Measurements from ENCODE around the gene TRIM28. TPM values are rescaled to one million over a fixed set of nuclear protein-coding genes. Genes with fewer than 3 reads are reported as not detected.

Gene TRIM28
- total RNA-seq (2021; ENCODE audit: unreplicated experiment) (908 TPM), Bru-seq, nascent RNA (percentile 97 among the genes with signal in this experiment), BruChase-seq, experiment 1, labeled RNA remaining after a 6-hour chase (percentile 99 among the genes with signal in this experiment), BruChase-seq, experiment 2, labeled RNA remaining after a 2-hour chase (percentile 99 among the genes with signal in this experiment)
- polyA plus RNA-seq (2012) = 1,271 and 1,421 TPM in 2 replicates
- long read RNA-seq, transcript TRIM28-201 (17 exons, 2,960 nt) = major isoform, 977 of 1,552 reads
- long read RNA-seq, transcript TRIM28-213 (4 exons, 714 nt) = minor isoform, 56 of 1,552 reads
- long read RNA-seq, partial matches to known transcripts = 413 of 1,552 reads
- long read RNA-seq, other reads (novel, unspliced or antisense) = 102 of 1,552 reads

- POLR2A ChIA-PET = interaction anchor here (0.8 to 2.4 kb wide), 10 partner anchors 9 to 182 kb away, joined by 3 to 31 read pairs (median 9); partner anchors contain the start of genes CHMP2A, MZF1, ZBTB45 and ZNF497
- TF ChIP-seq ZBTB33 (IDR thresholded peaks at IDR 0.05; ENCODE audit: extremely low read depth, insufficient replicate concordance, low read length) (no peak), CEBPB (IDR thresholded peaks at IDR 0.05; ENCODE audit: low read depth) (no peak), SP1 (IDR thresholded peaks at IDR 0.05; ENCODE audit: low read depth) (no peak; the same call in none of the 2 replicates), EGR1 (IDR thresholded peaks at IDR 0.05; ENCODE audit: low read depth) (peak; percentile 82), MAX (IDR thresholded peaks at IDR 0.05) (peak; percentile 86), ZNF274 (IDR thresholded peaks at IDR 0.05; ENCODE audit: low read depth, low read length) (no peak), EZH2 (IDR thresholded peaks at IDR 0.05) (no peak), EZH2phosphoT487 (IDR thresholded peaks at IDR 0.05; ENCODE audit: borderline replicate concordance) (no peak), TCF7L2 (IDR thresholded peaks at IDR 0.05; ENCODE audit: borderline replicate concordance, extremely low read depth, insufficient read depth, insufficient read length) (peak; percentile 44), ZFX (IDR thresholded peaks at IDR 0.05) (no peak), CBX3 (IDR thresholded peaks at IDR 0.05; ENCODE audit: low read depth) (no peak), SRF (IDR thresholded peaks at IDR 0.05; ENCODE audit: low read depth) (no peak), POLR2AphosphoS5 (IDR thresholded peaks at IDR 0.05; ENCODE audit: low read depth, low read length) (peak; percentile 97), YY1 (IDR thresholded peaks at IDR 0.05; ENCODE audit: extremely low read depth, insufficient replicate concordance, low read depth, low read length) (peak; percentile 52), ATF3 (IDR thresholded peaks at IDR 0.05) (no peak), REST (IDR thresholded peaks at IDR 0.05; ENCODE audit: low read depth) (no peak), SIN3A (IDR thresholded peaks at IDR 0.05; ENCODE audit: low read depth) (peak; percentile 84), ELF1 (IDR thresholded peaks at IDR 0.05; ENCODE audit: borderline replicate concordance, low read depth) (no peak)
Observed at GRCh38 chr19:58543826-58544590, at the start of gene TRIM28. Gene TRIM28 (plus strand): TSS chr19:58544064. CDS start chr19:58544758, 694 bp downstream.

More at GRCh38 chr19:58543826-58544590, at the start of gene TRIM28:
- peak within 1 kb of the TSS; percentile 90 for H3K4me2 ChIP-seq (ENCODE audit: low read length)
- H3K4me3 ChIP-seq (replicated peaks in 1 of 2; ENCODE audit: low read depth in 1 of 2, low read length in 2 of 2) = peak within 1 kb of the TSS; percentile 90 to 94
- no peaks in the 10 kb centered on the region for H3K9me3 ChIP-seq (ENCODE audit: control insufficient read depth in 1 of 2, insufficient read depth in 1 of 2, low read depth in 1 of 2, low read length in 2 of 2)
- H2AFZ ChIP-seq (ENCODE audit: low read depth, low read length, poor library complexity, severe bottlenecking) = no peak within 1 kb of the TSS
- H3K27ac ChIP-seq (ENCODE audit: low read depth, low read length) = peak within 1 kb of the TSS; percentile 77
- peaks cover 14 to 27% of the 10 kb centered on the region in 2 experiments for H3K4me1 ChIP-seq (ENCODE audit: control insufficient read depth in 1 of 2, insufficient read depth in 2 of 2, low read length in 2 of 2)
- ChIA-PET RAD21 (ENCODE audit: low non-redundant PET in 1 of 2, low total read pairs in 2 of 2, uncharacterized antibody in 2 of 2, unreplicated experiment in 2 of 2) (no interaction called here), CTCF (interaction anchor here (1.2 to 1.8 kb wide), 4 partner anchors 23 to 30 kb away, joined by 3 to 11 read pairs (median 6); partner anchors contain the start of gene ZBTB45)
- H3K9me2 ChIP-seq (ENCODE audit: insufficient read depth) = no peaks in the 10 kb centered on the region
- H3K9ac ChIP-seq (ENCODE audit: low read length) = peak within 1 kb of the TSS; percentile 93
- BruUV-seq (replicated peaks) = TSS peak; percentile 100
- DNase-seq (ENCODE audit: low read depth, low spot score) = peak; percentile 96
- H3K79me2 ChIP-seq (ENCODE audit: insufficient read depth, low read length) = peaks cover 44% of the 10 kb centered on the region
- H3K27me3 ChIP-seq (ENCODE audit: insufficient read depth, low read length) = peaks cover 10% of the 10 kb centered on the region; the same call in 1 of the 2 replicates
- peaks cover 32% of the 10 kb centered on the region; the same call in 1 of the 2 replicates for H4K20me1 ChIP-seq (ENCODE audit: insufficient read depth)
- peak; percentile 92 for ATAC-seq
- intact Hi-C loops (cut with micrococcal nuclease) = loop anchor here (1.0 kb wide), 2 partner anchors 25 to 29 kb away; partner anchors contain the start of genes MZF1 and ZBTB45
- H3K36me3 ChIP-seq (ENCODE audit: control insufficient read depth in 1 of 2, insufficient read depth in 2 of 2, low read length in 2 of 2) = peaks cover 32 to 38% of the 10 kb centered on the region in 2 experiments; a peak in 2 of 4 replicates

Data from HCT116 (cell line).